ENCODE data around the gene LPCAT1.

Gene LPCAT1

DNA sequence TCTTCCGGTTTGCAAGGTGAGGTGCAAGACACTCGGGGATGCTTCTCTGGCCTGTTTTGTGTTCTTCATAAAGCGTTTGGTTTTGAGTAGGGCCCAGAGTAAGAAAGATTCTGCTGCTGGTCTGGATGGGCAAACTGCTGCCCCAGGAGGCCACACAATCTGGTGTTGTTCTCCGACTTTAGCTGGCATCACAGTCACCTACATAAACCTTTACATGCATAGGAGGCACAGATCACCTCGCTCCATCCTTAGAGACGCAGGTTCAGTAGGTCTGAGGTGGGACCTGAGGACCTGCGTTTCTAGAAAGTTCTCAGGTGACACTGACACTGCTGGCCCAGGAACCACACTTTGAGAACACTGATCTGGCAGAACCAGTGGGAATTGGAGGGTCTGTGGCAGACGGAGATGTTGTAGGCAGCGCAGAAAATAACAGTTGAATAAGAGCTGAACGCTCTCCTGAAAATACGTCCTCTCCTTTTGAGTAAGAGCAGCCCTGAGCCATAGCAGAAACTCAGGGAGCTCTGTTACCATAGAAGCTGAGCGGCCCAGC lies 74.6 kb downstream of the LPCAT1 start:
- no peak for DNase-seq (ENCODE audit: low read depth, low spot score)
- H3K4me3 ChIP-seq (ENCODE audit: low read depth, low read length), result no peak overlapping the region
- TF ChIP-seq, protein P1, sequence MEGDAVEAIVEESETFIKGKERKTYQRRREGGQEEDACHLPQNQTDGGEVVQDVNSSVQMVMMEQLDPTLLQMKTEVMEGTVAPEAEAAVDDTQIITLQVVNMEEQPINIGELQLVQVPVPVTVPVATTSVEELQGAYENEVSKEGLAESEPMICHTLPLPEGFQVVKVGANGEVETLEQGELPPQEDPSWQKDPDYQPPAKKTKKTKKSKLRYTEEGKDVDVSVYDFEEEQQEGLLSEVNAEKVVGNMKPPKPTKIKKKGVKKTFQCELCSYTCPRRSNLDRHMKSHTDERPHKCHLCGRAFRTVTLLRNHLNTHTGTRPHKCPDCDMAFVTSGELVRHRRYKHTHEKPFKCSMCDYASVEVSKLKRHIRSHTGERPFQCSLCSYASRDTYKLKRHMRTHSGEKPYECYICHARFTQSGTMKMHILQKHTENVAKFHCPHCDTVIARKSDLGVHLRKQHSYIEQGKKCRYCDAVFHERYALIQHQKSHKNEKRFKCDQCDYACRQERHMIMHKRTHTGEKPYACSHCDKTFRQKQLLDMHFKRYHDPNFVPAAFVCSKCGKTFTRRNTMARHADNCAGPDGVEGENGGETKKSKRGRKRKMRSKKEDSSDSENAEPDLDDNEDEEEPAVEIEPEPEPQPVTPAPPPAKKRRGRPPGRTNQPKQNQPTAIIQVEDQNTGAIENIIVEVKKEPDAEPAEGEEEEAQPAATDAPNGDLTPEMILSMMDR (IDR thresholded peaks at IDR 0.05; ENCODE audit: low read depth, low read length), result no peak
- in situ Hi-C loops (cut with HindIII; ENCODE audit: low sequenced_read_pairs), result no loop called here

DNA sequence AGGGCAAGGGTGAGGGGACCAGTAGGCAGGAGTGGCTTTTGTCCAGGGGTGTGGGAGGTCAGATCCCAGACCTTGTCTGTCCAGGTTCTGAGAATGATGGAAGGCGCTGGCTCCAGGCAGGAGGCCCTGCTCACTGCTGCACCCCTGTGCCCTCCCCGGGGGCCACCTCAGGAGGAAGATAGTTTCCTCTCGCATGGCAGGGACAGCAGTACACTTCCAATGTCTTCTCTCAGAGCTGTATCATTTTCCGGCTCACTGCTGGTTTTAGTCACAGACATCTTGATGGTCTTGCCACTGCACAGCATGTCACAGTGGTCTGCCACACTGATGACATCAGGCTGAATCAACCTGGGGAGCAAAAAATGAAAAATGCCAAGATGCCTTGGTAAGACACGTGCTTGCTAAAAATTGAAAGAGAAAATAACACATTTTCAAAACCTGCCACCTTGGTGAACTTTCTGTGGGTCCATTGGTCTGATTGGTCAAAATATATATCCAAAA lies 75.2 kb downstream of the LPCAT1 start:
- no peak for DNase-seq (ENCODE audit: low read depth, low spot score)
- no peak overlapping the region for H3K4me3 ChIP-seq (ENCODE audit: low read depth, low read length)
- in situ Hi-C loops (cut with HindIII; ENCODE audit: low sequenced_read_pairs), result no loop called here
- TF ChIP-seq, protein P1 (IDR thresholded peaks at IDR 0.05; ENCODE audit: low read depth, low read length), result no peak

DNA sequence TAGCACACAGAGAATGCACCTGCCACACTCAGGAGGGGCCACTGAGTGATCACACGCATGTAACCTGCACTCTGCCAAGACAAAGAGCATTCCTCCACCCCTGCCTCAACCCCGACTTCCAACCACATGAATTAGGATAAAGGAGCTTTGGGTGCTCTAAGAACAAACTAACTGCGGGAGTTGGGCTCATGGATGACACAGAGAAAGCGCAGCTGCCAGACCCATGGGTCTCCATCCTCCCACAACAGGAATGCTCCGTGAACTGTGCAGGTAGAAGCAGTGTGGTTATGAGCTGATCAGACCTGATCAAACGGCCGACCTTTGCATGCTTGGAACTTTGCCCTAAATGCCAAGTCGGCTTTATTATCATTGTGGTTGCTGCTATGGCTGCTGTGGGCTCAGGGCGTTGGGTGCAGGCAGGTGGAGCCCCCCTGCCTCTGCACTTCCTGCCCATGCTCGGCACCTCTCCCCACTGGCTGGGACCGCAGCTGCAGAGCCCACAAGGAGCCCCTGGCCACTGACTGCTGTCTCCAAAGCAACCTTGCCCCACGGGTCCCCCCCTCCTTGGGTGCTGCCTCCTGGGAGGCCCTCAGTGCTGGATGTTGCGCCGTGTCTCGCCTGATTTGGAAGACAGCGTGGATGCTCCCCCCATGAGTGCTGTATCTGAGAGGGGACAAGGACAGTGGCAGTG lies 75.9 kb downstream of the LPCAT1 start:
- in situ Hi-C loops (cut with HindIII; ENCODE audit: low sequenced_read_pairs), result no loop called here
- H3K4me3 ChIP-seq (ENCODE audit: low read depth, low read length), result no peak overlapping the region
- DNase-seq (ENCODE audit: low read depth, low spot score), result no peak
- TF ChIP-seq, protein P1 (IDR thresholded peaks at IDR 0.05; ENCODE audit: low read depth, low read length), result no peak

DNA sequence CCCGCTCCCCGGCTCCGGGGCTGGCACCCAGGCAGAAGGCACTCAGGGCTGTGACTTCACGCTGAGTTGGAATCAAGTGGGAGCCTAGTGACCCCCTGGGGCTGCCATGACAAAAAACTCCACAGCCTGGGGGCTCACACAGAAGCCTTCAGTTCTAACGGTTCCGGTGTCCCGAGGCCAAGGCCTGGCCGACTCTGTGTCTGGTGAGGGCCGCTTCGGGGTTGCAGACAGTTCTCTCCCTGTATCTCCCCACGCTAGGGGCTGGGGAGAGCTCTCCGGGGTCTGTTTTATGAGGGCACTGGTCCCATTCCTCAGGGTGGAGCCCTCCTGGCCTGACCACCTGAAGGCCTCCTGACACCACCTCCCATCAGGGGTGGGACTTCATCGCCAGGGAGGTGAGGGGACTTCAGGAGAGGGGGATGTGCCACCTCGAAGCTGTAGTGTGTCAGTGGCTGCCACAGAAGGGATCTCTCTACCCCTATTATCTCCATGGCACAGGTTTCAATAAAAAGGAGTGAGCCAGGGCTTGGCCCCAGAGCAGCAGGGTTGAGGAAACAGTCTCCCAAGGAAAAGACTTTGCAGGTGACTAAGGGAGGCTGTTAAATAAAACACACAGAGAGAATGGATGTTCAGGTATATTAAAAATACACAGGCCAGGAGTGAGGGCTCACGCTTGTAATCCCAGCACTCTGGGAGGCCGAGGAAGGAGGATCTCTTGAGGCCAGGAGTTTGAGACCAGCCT lies 77.0 kb downstream of the LPCAT1 start:
- in situ Hi-C loops (cut with HindIII; ENCODE audit: low sequenced_read_pairs), result no loop called here
- TF ChIP-seq, protein P1 (IDR thresholded peaks at IDR 0.05; ENCODE audit: low read depth, low read length), result no peak
- no peak for DNase-seq (ENCODE audit: low read depth, low spot score)
- H3K4me3 ChIP-seq (ENCODE audit: low read depth, low read length), result no peak overlapping the region

DNA sequence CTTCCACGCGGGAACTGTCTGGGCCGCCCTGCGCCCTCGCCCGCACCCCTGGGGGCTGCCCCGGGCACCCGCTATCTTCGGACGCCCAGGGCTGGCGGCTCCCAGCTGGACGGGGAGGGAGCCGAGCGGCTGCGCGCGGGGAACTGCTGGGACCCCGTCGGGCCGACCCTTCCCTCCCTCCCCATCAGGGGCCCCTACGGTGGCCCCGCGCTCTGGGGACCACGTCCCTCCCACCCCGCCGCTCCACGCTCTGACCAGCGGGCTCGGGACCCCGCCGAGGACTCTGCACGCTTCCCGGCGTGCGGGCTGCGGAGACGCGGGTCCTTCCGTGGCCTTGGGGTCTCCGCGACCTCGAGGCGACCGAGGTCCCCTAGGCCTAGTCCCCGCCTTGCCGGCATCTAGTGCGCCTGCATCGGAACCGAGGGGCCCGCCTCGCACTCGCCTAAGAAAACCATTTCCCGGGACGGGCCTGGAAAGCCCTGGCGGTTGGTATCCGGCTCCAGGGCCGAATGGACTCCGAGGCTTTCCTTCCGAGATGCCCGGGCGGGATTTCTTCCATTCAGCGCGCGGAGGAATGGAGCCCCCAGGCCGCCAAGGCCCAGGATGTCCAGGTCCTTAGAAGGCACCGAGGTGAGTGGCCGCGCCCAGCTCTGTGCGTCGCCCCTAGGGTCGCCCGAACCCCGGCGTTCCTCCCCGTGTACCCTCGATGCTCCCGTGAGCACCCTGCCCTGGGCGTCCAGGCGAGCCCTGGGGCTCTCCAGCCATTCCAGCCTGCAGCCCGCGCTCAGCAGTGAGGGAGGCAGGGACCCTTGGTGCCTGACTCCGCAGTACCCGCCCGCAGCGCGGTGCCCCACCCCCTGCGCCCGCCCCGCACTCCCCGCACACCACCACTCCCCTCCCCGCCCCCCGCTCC lies 77.8 kb downstream of the LPCAT1 start:
- no peak for DNase-seq (ENCODE audit: low read depth, low spot score)
- H3K4me3 ChIP-seq (ENCODE audit: low read depth, low read length), result no peak overlapping the region
- in situ Hi-C loops (cut with HindIII; ENCODE audit: low sequenced_read_pairs), result no loop called here
- TF ChIP-seq, protein P1 (IDR thresholded peaks at IDR 0.05; ENCODE audit: low read depth, low read length), result no peak

DNA sequence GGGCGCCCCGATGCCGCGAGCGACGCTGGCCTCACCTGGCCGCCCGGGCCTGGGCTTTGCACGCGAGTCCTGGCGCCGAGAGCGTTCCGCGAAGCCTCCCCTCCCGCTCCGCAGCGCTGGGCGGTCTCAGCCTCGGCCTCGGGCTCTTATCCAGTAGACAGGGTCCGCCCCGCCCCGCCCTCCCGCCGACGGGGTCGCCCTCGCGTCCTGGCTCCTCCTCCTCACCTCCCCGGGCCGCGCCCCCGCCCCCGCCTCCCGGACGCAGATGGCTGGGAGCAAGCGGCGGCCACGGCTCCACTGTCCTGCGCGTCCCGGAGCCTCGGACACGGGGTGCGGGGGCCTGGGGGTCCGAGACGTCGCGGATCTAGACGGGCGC lies 78.5 kb downstream of the LPCAT1 start, which contains the start of gene SLC6A3:
SLC6A3 (minus strand) TSS at position 128 of the 376 bp plus-strand sequence. CDS start 2,243 bp downstream, outside the sequence.
- TF ChIP-seq, protein P1 (IDR thresholded peaks at IDR 0.05; ENCODE audit: low read depth, low read length), result no peak
- in situ Hi-C loops (cut with HindIII; ENCODE audit: low sequenced_read_pairs), result no loop called here
- H3K4me3 ChIP-seq (ENCODE audit: low read depth, low read length), result no peak within 1 kb of the TSS

More for the DNA sequence above, 78.5 kb downstream of the LPCAT1 start, which contains the start of gene SLC6A3:
- DNase-seq (ENCODE audit: low read depth, low spot score), result no peak
